ENCODE data around the gene DUSP6. TPM values are rescaled to one million over a fixed set of nuclear protein-coding genes. Genes with fewer than 3 reads are reported as not detected.

DUSP6 gene
- total and polyA plus RNA-seq, 2 of the 13 experiments (the other 11 are each of a cell fraction or from before 2014, with no cell fraction given): 40.9 to 161 TPM

DNA sequence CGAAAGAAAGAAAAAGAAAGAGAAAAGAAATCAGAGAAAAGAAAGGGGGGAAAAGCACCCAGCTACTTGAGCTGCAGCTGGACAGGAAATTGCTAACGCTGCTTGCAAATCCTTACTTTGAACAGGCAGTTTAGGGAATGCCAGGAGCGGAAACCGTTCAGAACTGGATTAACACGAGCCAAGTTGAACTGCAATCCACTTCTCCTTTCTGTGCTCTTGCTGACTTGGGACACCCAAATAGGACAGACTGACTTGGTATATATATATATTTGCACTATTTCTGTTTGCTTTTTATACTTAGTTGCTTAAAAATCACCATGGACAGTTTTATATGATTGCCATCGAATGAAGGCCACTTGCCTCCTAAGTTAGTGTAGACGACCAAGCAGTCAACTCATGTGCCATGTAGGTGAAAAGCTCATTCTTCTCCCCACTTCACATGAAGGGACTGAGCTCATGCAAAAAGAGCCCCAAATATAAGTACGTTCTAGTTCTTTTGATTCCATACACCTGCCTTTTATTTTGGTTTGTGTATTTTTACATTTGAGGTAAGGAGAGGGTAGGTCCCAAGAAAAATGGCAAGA, 5.5 kb downstream of the DUSP6 start (continued):
- no peak for TF ChIP-seq ZNF143 (CRISPR knock-in tag; IDR thresholded peaks at IDR 0.05)
- TF ChIP-seq, protein P1, sequence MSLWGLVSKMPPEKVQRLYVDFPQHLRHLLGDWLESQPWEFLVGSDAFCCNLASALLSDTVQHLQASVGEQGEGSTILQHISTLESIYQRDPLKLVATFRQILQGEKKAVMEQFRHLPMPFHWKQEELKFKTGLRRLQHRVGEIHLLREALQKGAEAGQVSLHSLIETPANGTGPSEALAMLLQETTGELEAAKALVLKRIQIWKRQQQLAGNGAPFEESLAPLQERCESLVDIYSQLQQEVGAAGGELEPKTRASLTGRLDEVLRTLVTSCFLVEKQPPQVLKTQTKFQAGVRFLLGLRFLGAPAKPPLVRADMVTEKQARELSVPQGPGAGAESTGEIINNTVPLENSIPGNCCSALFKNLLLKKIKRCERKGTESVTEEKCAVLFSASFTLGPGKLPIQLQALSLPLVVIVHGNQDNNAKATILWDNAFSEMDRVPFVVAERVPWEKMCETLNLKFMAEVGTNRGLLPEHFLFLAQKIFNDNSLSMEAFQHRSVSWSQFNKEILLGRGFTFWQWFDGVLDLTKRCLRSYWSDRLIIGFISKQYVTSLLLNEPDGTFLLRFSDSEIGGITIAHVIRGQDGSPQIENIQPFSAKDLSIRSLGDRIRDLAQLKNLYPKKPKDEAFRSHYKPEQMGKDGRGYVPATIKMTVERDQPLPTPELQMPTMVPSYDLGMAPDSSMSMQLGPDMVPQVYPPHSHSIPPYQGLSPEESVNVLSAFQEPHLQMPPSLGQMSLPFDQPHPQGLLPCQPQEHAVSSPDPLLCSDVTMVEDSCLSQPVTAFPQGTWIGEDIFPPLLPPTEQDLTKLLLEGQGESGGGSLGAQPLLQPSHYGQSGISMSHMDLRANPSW (CRISPR knock-in tag; IDR thresholded peaks at IDR 0.05; ENCODE audit: borderline replicate concordance): no peak; the same call in 1 of the 2 replicates
- TF ChIP-seq, protein P2, sequence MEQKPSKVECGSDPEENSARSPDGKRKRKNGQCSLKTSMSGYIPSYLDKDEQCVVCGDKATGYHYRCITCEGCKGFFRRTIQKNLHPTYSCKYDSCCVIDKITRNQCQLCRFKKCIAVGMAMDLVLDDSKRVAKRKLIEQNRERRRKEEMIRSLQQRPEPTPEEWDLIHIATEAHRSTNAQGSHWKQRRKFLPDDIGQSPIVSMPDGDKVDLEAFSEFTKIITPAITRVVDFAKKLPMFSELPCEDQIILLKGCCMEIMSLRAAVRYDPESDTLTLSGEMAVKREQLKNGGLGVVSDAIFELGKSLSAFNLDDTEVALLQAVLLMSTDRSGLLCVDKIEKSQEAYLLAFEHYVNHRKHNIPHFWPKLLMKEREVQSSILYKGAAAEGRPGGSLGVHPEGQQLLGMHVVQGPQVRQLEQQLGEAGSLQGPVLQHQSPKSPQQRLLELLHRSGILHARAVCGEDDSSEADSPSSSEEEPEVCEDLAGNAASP (CRISPR knock-in tag; IDR thresholded peaks at IDR 0.05; ENCODE audit: borderline replicate concordance): no peak
- TF ChIP-seq, protein P3, sequence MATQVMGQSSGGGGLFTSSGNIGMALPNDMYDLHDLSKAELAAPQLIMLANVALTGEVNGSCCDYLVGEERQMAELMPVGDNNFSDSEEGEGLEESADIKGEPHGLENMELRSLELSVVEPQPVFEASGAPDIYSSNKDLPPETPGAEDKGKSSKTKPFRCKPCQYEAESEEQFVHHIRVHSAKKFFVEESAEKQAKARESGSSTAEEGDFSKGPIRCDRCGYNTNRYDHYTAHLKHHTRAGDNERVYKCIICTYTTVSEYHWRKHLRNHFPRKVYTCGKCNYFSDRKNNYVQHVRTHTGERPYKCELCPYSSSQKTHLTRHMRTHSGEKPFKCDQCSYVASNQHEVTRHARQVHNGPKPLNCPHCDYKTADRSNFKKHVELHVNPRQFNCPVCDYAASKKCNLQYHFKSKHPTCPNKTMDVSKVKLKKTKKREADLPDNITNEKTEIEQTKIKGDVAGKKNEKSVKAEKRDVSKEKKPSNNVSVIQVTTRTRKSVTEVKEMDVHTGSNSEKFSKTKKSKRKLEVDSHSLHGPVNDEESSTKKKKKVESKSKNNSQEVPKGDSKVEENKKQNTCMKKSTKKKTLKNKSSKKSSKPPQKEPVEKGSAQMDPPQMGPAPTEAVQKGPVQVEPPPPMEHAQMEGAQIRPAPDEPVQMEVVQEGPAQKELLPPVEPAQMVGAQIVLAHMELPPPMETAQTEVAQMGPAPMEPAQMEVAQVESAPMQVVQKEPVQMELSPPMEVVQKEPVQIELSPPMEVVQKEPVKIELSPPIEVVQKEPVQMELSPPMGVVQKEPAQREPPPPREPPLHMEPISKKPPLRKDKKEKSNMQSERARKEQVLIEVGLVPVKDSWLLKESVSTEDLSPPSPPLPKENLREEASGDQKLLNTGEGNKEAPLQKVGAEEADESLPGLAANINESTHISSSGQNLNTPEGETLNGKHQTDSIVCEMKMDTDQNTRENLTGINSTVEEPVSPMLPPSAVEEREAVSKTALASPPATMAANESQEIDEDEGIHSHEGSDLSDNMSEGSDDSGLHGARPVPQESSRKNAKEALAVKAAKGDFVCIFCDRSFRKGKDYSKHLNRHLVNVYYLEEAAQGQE (IDR thresholded peaks at IDR 0.05; ENCODE audit: borderline replicate concordance in 1 of 2, low read depth in 1 of 2, low read length in 2 of 2): no peak
- TF ChIP-seq, protein P4, sequence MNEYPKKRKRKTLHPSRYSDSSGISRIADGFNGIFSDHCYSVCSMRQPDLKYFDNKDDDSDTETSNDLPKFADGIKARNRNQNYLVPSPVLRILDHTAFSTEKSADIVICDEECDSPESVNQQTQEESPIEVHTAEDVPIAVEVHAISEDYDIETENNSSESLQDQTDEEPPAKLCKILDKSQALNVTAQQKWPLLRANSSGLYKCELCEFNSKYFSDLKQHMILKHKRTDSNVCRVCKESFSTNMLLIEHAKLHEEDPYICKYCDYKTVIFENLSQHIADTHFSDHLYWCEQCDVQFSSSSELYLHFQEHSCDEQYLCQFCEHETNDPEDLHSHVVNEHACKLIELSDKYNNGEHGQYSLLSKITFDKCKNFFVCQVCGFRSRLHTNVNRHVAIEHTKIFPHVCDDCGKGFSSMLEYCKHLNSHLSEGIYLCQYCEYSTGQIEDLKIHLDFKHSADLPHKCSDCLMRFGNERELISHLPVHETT (CRISPR knock-in tag; conservative IDR thresholded peaks at IDR 0.05): no peak
- TF ChIP-seq KDM5B (CRISPR knock-in tag; IDR thresholded peaks at IDR 0.05; ENCODE audit: borderline replicate concordance): no peak
- TF ChIP-seq MIER3 (CRISPR knock-in tag; IDR thresholded peaks at IDR 0.05; ENCODE audit: borderline replicate concordance): no peak
- TF ChIP-seq, protein P5, sequence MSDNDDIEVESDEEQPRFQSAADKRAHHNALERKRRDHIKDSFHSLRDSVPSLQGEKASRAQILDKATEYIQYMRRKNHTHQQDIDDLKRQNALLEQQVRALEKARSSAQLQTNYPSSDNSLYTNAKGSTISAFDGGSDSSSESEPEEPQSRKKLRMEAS (IDR thresholded peaks at IDR 0.05): no peak
- TF ChIP-seq, protein P6, sequence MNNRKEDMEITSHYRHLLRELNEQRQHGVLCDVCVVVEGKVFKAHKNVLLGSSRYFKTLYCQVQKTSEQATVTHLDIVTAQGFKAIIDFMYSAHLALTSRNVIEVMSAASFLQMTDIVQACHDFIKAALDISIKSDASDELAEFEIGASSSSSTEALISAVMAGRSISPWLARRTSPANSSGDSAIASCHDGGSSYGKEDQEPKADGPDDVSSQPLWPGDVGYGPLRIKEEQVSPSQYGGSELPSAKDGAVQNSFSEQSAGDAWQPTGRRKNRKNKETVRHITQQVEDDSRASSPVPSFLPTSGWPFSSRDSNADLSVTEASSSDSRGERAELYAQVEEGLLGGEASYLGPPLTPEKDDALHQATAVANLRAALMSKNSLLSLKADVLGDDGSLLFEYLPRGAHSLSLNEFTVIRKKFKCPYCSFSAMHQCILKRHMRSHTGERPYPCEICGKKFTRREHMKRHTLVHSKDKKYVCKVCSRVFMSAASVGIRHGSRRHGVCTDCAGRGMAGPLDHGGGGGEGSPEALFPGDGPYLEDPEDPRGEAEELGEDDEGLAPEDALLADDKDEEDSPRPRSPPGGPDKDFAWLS (CRISPR knock-in tag; IDR thresholded peaks at IDR 0.05; ENCODE audit: borderline replicate concordance): no peak
- no peak for TF ChIP-seq MAFG (CRISPR knock-in tag; IDR thresholded peaks at IDR 0.05)
- TF ChIP-seq HNRNPUL1 (IDR thresholded peaks at IDR 0.05; ENCODE audit: low read depth, low read length): 0 out of 2 replicates have a peak, but pooled peaks have one; percentile 6
- TF ChIP-seq ZNF253 (CRISPR knock-in tag; IDR thresholded peaks at IDR 0.05; ENCODE audit: borderline replicate concordance): no peak
- TF ChIP-seq REL (CRISPR knock-in tag; conservative IDR thresholded peaks at IDR 0.05): no peak
- TF ChIP-seq, protein P7, sequence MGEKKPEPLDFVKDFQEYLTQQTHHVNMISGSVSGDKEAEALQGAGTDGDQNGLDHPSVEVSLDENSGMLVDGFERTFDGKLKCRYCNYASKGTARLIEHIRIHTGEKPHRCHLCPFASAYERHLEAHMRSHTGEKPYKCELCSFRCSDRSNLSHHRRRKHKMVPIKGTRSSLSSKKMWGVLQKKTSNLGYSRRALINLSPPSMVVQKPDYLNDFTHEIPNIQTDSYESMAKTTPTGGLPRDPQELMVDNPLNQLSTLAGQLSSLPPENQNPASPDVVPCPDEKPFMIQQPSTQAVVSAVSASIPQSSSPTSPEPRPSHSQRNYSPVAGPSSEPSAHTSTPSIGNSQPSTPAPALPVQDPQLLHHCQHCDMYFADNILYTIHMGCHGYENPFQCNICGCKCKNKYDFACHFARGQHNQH (CRISPR knock-in tag; IDR thresholded peaks at IDR 0.05): no peak; the same call in 1 of the 2 replicates
